ES-I3 (cell line): ENCODE results near the gene PLEKHH1.
"Not testable (repeated sequence)": the region's sequence is repeated elsewhere in the genome, so short reads cannot be mapped to it uniquely, and the experiment has no call there.

Experiments used
- H3K36me3 ChIP-seq: 2 replicates; pipeline ENCODE4 v1.6.1; 2013; ENCODE audit warnings: mild to moderate bottlenecking, low read length, control low read depth, moderate library complexity; ENCODE audit not compliant: insufficient read depth
- H3K4me1 ChIP-seq: 2 replicates; pipeline ENCODE4 v1.6.1; 2013; ENCODE audit warnings: mild to moderate bottlenecking, control low read depth, low read length; ENCODE audit not compliant: insufficient read depth
- H3K9ac ChIP-seq: 2 replicates; pipeline ENCODE4 v1.6.1; 2013; ENCODE audit warnings: low read depth, mild to moderate bottlenecking, low read length, moderate library complexity
- H3K9me3 ChIP-seq: 2 replicates; pipeline ENCODE4 v1.6.1; 2013; ENCODE audit warnings: mild to moderate bottlenecking, low read length, moderate library complexity; ENCODE audit not compliant: control insufficient read depth, insufficient read depth

The PLEKHH1 gene

GRCh38 chr14:67580336-67581171, 47.5 kb downstream of the PLEKHH1 start:
- Histone ChIP-seq H3K9ac (no peak overlapping the region), H3K4me1 (no peaks in the 10 kb centered on the region), H3K36me3 (peaks cover 9% of the 10 kb centered on the region), H3K9me3 (no peaks in the 10 kb centered on the region)

DNA sequence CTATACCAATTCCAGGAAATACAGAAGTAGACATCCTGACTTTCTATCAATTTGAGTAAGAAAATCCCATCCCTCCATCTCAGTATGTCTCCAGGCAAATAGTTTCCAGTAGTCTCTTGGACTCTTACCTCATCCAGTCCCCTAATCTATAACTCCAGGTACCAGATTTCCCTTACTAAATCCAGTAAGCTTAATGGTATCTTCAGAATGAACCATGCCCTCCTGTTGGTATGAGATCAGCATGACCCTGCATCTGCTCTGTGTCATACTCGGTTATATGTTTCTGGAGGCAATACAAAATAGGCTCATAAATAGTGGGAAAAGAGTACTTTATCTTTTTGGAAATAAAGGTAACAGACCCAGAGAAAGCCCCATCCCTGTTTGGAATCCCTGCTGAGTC, 48.6 kb downstream of the PLEKHH1 start:
- Histone ChIP-seq H3K9me3 (no peaks in the 10 kb centered on the region), H3K9ac (no peak overlapping the region), H3K36me3 (peaks cover 16% of the 10 kb centered on the region), H3K4me1 (no peaks in the 10 kb centered on the region)

GRCh38 chr14:67582061-67582460, 49.0 kb downstream of the PLEKHH1 start:
- peaks cover 16% of the 10 kb centered on the region for H3K36me3 ChIP-seq
- no peaks in the 10 kb centered on the region for H3K9me3 ChIP-seq
- no peak overlapping the region for H3K9ac ChIP-seq
- no peaks in the 10 kb centered on the region for H3K4me1 ChIP-seq

GRCh38 chr14:67583711-67584644, 50.9 kb downstream of the PLEKHH1 start:
- Histone ChIP-seq H3K9ac (no peak overlapping the region), H3K36me3 (peaks cover 16% of the 10 kb centered on the region), H3K9me3 (no peaks in the 10 kb centered on the region), H3K4me1 (no peaks in the 10 kb centered on the region)

- no peak overlapping the region for H3K9ac ChIP-seq
- H3K4me1 ChIP-seq: no peaks in the 10 kb centered on the region
- H3K36me3 ChIP-seq: peaks cover 12% of the 10 kb centered on the region
- H3K9me3 ChIP-seq: no peaks in the 10 kb centered on the region
Measured at GRCh38 chr14:67584978-67585377, 51.9 kb downstream of the PLEKHH1 start.

GRCh38 chr14:67586369-67586768, 53.3 kb downstream of the PLEKHH1 start:
- peaks cover 12% of the 10 kb centered on the region for H3K36me3 ChIP-seq
- H3K4me1 ChIP-seq: no peaks in the 10 kb centered on the region
- H3K9me3 ChIP-seq: no peaks in the 10 kb centered on the region
- no peak overlapping the region for H3K9ac ChIP-seq

- no peaks in the 10 kb centered on the region for H3K9me3 ChIP-seq
- H3K36me3 ChIP-seq: peaks cover 10% of the 10 kb centered on the region
- no peaks in the 10 kb centered on the region for H3K4me1 ChIP-seq
- no peak overlapping the region for H3K9ac ChIP-seq
Measured at GRCh38 chr14:67589204-67589770, 56.2 kb downstream of the PLEKHH1 start.

GRCh38 chr14:67593650-67594049, 60.6 kb downstream of the PLEKHH1 start:
- H3K9ac ChIP-seq, H3K4me1 ChIP-seq, H3K36me3 ChIP-seq, H3K9me3 ChIP-seq: not testable (repeated sequence)

- no peaks in the 10 kb centered on the region; the same call in 1 of the 2 replicates for H3K36me3 ChIP-seq
- H3K4me1 ChIP-seq: no peaks in the 10 kb centered on the region
- no peak overlapping the region for H3K9ac ChIP-seq
- H3K9me3 ChIP-seq: no peaks in the 10 kb centered on the region
Measured at GRCh38 chr14:67595392-67595791, 62.3 kb downstream of the PLEKHH1 start.

DNA sequence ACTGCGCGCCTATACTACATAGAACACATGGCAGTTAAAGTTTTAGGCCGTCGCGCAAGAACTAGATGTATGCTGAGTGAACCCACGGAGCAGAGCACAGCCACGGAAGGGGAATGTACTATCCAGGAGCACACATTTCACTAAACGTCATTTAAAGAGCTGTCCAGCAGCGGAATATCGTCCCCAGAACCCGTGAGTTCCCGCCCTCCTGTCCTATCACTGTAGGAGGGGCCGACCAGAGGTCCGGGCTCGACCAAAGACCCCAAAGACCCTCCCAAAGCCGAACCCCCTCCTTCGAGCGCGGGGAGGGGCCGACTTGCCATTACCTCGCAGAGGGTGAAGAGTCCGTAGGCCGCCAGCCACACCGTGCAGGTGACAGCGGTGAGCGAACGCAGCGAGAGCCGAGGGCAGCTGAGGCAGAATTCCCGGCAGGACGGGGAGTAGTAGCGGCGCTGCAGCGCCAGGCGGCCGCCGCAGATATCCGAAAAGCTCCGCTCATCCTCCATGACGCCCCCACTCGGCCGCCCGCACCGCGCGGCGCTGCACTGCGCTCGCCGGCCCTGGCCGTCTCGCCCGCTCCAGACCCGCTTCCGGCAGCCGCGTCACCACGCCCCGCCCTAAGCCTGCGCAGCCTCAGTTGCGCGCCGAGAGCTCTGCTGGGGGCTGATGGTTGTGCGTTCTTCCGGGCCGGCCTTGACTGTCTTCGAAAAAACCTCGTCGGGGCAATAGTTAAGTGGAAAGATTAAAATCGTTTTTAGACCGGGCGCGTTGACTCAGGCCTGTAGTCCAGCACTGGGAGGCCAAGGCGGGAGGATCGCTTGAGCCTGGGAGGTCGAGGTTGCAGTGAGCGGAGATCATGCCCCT, 66.8 kb downstream of the PLEKHH1 start, which contains the start of gene PIGH:
PIGH (minus strand) TSS at position 571 of the 864 bp plus-strand sequence; CDS start at position 506, 65 bp downstream.
- Histone ChIP-seq H3K9me3 (no peaks in the 10 kb centered on the region), H3K9ac (peak within 1 kb of the TSS; percentile 89), H3K4me1 (no peaks in the 10 kb centered on the region), H3K36me3 (no peaks in the 10 kb centered on the region)

DNA sequence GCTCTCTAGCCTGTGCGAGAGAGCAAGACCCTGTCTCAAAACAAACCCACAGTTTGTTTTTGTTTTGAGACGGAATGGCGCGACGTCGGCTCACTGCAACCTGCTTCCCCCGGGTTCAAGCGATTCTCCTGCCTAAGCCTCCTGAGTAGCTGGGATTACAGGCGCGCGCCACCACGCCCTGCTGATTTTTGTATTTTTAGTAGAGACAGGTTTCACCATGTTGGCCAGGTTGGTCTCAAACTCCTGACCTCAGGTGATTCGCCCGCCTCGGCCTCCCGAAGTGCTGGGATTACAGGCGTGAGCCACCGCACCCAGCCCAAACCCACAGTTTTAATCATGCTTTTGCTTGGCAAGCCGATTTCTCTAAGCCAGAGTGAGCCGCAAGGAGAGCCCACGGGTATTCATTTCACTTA, 67.5 kb downstream of the PLEKHH1 start:
- H3K9me3 ChIP-seq, H3K36me3 ChIP-seq, H3K4me1 ChIP-seq: not testable (repeated sequence)
- peak overlapping the region; percentile 89 for H3K9ac ChIP-seq

GRCh38 chr14:67602076-67602475, 69.0 kb downstream of the PLEKHH1 start:
- Histone ChIP-seq H3K4me1 (no peaks in the 10 kb centered on the region), H3K36me3 (no peaks in the 10 kb centered on the region), H3K9me3 (no peaks in the 10 kb centered on the region)

GRCh38 chr14:67602995-67603545, 70.0 kb downstream of the PLEKHH1 start:
- Histone ChIP-seq H3K9ac (no peak overlapping the region), H3K4me1 (no peaks in the 10 kb centered on the region), H3K9me3 (no peaks in the 10 kb centered on the region), H3K36me3 (no peaks in the 10 kb centered on the region)

More at GRCh38 chr14:67602076-67602475, 69.0 kb downstream of the PLEKHH1 start:
- no peak overlapping the region for H3K9ac ChIP-seq
